ENCODE measurements around the gene SMG9.
"Not testable (repeated sequence)": the region's sequence is repeated elsewhere in the genome, so short reads cannot be mapped to it uniquely, and the experiment has no call there.

Gene SMG9

GRCh38 chr19:43688059-43688701 lies 66.6 kb downstream of the SMG9 start:
- no peak for FAIRE-seq

GRCh38 chr19:43687660-43687997 lies 67.1 kb downstream of the SMG9 start:
- FAIRE-seq, result no peak

GRCh38 chr19:43684326-43684725 lies 70.4 kb downstream of the SMG9 start:
- no peak for FAIRE-seq

- FAIRE-seq, result no peak
Measured at GRCh38 chr19:43683905-43684304, 70.9 kb downstream of the SMG9 start.

- FAIRE-seq, result no peak
Measured at GRCh38 chr19:43682824-43683661, 71.7 kb downstream of the SMG9 start.

GRCh38 chr19:43682269-43682668 lies 72.5 kb downstream of the SMG9 start:
- not testable (repeated sequence) for FAIRE-seq

GRCh38 chr19:43681821-43682220 lies 72.9 kb downstream of the SMG9 start:
- no peak for FAIRE-seq

- no peak for FAIRE-seq
Measured at GRCh38 chr19:43678512-43679261, 76.1 kb downstream of the SMG9 start.

Measured in endometrium (tissue), 2 donors.